ENCODE data around the gene WNT7B.

DNA sequence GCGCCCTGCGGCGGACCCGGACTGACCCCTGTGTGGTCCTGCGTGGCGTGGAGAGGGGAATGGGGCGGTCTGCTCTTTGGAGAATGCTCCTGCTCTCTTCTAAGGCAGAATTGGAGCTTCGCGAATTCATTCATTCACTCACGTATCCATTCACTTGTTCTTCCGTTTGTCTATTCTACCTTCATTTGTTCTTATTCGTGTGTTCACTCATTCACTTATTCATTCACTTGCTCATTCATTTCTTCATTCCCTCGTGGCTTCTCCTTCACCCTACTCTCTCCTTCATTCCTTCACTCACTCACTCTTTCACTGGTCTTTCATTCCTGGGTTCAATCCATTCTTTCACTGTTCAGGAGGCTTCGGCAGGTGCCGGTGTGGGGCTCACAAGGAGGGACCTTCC is 69.6 kb downstream of the WNT7B start:
- TF ChIP-seq GATA2 (IDR thresholded peaks at IDR 0.05; ENCODE audit: low read depth, low read length) (no peak), GATA3 (IDR thresholded peaks at IDR 0.05; ENCODE audit: low read depth, low read length) (no peak)

Measured in SH-SY5Y (cell line).